NCI-H2196 (cell line): ENCODE data around the gene B3GALT4.
A peak's percentile ranks its signal among the peaks of the same experiment; 100 is the strongest.

Source experiments
- DNase-seq: peaks from one replicate; lab custom pipeline; 2025; ENCODE audit not compliant: unreplicated experiment; lab: John Stamatoyannopoulos, UW

Gene B3GALT4

GRCh38 chr6:33313709-33314514, 37.0 kb downstream of the B3GALT4 start, which contains the start of gene TAPBP:
TSS of gene TAPBP (minus strand) at chr6:33314078. CDS start at chr6:33314041, 37 bp downstream.
- no peak for DNase-seq

GRCh38 chr6:33314515-33314942, 37.6 kb downstream of the B3GALT4 start:
- peak; percentile 78 for DNase-seq

- DNase-seq = no peak
Observed at GRCh38 chr6:33314943-33315792, 38.2 kb downstream of the B3GALT4 start.

DNA sequence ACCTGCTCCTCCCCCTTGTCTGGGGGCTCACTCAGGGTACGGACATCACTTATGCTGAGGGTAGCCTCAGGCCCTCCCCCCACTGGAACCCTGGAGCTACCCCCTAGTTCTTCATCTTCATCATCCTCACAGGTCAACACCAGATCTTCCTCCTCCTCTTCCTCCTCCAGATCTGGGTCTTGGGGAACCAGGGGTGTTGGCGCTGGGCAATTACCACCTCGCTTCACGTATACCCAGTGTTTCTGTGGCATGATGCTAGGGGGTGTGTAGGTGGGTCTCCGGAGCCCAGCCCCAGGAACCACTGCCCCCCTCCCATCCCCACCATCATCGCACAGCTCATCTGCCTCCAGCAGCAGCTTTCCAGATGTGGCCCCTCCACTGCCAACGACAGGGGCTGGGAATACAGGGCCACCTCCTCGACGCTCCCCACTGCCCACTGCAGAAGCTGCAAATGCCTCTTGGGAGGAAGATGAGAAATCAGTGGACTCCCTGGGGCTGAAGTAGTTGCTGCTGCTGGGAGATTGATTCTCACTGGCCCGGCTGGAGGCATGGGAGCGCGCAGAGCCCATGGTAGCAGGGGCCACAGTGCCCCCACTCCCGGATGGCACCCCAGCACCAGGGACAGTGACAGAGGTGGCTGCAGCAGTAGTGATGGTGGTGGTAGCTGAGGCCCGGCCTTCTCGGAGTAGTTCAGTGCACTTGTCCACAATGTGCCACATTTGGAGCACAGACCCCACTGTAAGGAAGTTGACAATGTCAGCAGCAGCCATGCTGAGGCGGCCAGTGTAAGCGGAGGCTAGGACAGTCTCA, 39.1 kb downstream of the B3GALT4 start:
- no peak for DNase-seq

DNA sequence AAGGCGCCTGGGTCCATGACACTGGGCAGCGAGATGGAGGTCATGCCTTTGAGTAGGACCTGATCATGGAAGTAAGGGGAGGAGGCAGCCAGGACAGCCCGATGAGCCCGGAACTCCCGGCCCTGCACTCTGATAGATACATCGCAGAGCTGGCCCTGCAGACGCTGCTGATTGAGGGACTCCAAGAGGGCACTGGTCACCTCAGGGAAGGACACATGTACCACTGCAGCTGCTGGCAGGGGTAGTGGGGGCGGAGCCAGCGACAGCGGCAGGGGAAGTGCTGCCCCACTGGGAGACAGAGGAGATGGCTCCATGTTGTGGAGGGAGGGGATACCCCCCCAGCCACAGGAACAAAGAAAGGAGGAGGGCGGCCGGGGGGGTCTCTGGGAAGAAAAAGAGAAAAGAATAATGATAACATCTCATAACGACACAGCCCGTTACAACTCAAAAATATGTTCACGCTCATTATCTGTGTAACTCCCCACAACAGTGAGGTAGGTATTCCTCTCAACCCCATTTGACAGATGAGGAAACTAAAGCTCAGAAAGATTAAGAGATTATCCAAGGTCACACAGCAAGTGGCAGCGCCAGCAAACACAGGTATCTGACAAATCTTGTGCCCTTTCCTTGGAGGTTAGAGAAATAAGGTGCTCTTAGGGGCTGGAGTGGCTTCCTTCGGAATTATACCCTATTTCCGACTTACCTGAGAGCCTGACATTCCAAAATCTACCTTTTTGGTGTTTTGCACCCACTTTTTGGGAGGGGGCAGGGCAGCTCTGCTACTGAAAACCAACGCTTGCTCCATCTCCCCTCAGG, 39.9 kb downstream of the B3GALT4 start:
- DNase-seq = no peak

GRCh38 chr6:33317419-33317668, 40.4 kb downstream of the B3GALT4 start:
- no peak for DNase-seq

GRCh38 chr6:33317669-33318425, 40.9 kb downstream of the B3GALT4 start, which contains the start of gene ZBTB22:
TSS of gene ZBTB22 (minus strand) at chr6:33317744. CDS start at chr6:33316916, 828 bp downstream.
- peak; percentile 99 for DNase-seq

GRCh38 chr6:33318426-33319073, 41.6 kb downstream of the B3GALT4 start:
- no peak for DNase-seq

- DNase-seq = no peak
Observed at GRCh38 chr6:33319939-33320314, 43.0 kb downstream of the B3GALT4 start.

DNA sequence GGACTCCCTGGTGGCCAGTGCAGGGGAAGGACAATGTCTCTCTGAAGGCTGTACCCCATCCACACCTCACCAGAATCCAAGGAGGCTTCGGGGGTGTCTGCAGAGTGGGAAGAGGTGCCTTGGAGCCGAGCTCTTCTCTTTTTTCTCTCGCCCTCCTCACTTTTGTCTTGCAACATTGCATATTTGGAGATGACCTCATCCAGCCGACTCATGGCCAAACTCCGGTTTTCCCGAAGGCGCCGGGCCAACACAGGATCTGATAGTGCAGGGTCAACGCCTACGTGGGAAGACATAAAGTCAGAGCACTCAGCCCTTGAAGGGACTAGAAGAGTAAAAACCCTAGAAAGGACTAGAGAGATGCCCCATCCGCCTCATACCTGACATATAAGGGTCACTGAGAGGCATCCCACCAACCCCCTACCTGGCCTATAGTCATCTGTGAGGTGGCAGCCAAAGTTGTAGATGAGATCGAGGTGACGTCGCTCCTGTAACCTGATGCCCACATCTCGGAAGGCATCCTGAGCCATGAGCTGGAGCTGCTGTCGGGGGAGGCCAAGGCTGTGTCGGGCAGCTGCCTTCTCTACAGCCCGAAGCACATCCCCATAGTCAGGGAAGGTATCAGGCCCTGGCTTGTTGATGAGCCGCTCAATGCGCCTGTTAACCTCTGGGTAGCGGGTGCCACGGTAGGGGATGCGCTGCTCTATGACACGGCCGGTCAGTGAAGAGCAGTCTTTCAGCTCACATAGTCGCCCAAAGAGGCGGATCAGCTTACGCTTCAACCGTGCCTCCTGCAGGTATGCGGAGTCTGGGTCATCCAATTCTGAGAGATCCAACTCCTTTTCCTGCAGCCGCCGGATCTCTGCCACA, 43.6 kb downstream of the B3GALT4 start:
- peak; percentile 65 for DNase-seq

DNA sequence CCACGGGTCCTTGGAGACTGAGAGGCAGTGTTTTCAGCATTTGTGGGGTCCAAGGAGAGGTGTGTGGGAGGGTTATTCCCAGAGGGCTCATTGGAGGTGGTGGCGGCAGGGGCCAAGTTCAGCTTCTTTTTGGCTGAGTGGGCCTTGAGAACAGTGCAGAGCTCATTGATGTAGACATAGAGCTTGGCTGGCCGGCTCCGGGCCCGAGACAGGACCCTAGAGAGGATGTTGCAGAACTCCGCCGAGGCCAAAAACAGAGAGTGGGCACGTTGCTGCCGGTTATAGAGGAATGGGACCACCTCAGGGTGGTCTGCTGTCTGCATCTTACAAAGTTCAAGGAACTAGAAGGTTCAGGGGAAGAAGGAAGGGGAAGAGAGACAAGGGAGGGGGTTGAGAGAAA, 44.3 kb downstream of the B3GALT4 start:
- no peak for DNase-seq

GRCh38 chr6:33323623-33323948, 46.7 kb downstream of the B3GALT4 start:
- no peak for DNase-seq

GRCh38 chr6:33324125-33324524, 47.2 kb downstream of the B3GALT4 start:
- no peak for DNase-seq
